ENCODE measurements around the gene WWOX.
A peak's percentile ranks its signal among the peaks of the same experiment; 100 is the strongest.
"Not testable (repeated sequence)": the region's sequence is repeated elsewhere in the genome, so short reads cannot be mapped to it uniquely, and the experiment has no call there.

WWOX gene

GRCh38 chr16:79183571-79183970 lies 1084.1 kb downstream of the WWOX start:
- no peak for DNase-seq

- DNase-seq, result no peak
Measured at GRCh38 chr16:79184464-79185030, 1085.1 kb downstream of the WWOX start.

- DNase-seq, result no peak
Measured at GRCh38 chr16:79185711-79186110, 1086.3 kb downstream of the WWOX start.

GRCh38 chr16:79186196-79186595 lies 1086.7 kb downstream of the WWOX start:
- DNase-seq, result no peak

- DNase-seq, result no peak
Measured at GRCh38 chr16:79188115-79188738, 1088.8 kb downstream of the WWOX start.

- DNase-seq, result no peak
Measured at GRCh38 chr16:79188739-79189122, 1089.3 kb downstream of the WWOX start.

GRCh38 chr16:79190542-79190941 lies 1091.1 kb downstream of the WWOX start:
- DNase-seq, result no peak

GRCh38 chr16:79191933-79192332 lies 1092.5 kb downstream of the WWOX start:
- no peak for DNase-seq

GRCh38 chr16:79192904-79193303 lies 1093.5 kb downstream of the WWOX start:
- no peak for DNase-seq

- DNase-seq, result no peak
Measured at GRCh38 chr16:79194291-79194690, 1094.8 kb downstream of the WWOX start.

GRCh38 chr16:79195938-79196337 lies 1096.5 kb downstream of the WWOX start:
- DNase-seq, result no peak

GRCh38 chr16:79201436-79201835 lies 1102.0 kb downstream of the WWOX start:
- DNase-seq, result no peak

- no peak for DNase-seq
Measured at GRCh38 chr16:79202977-79203376, 1103.5 kb downstream of the WWOX start.

- no peak for DNase-seq
Measured at GRCh38 chr16:79204486-79204885, 1105.0 kb downstream of the WWOX start.

GRCh38 chr16:79206889-79207288 lies 1107.4 kb downstream of the WWOX start:
- no peak for DNase-seq

GRCh38 chr16:79209308-79209707 lies 1109.9 kb downstream of the WWOX start:
- no peak for DNase-seq

GRCh38 chr16:79210607-79211006 lies 1111.2 kb downstream of the WWOX start:
- no peak for DNase-seq

GRCh38 chr16:79211586-79211985 lies 1112.1 kb downstream of the WWOX start:
- DNase-seq, result no peak

- DNase-seq, result no peak
Measured at GRCh38 chr16:79212114-79212791, 1112.8 kb downstream of the WWOX start.

GRCh38 chr16:79213214-79213613 lies 1113.8 kb downstream of the WWOX start:
- DNase-seq, result peak; percentile 64

GRCh38 chr16:79215289-79215688 lies 1115.8 kb downstream of the WWOX start:
- no peak for DNase-seq

- no peak for DNase-seq
Measured at GRCh38 chr16:79217375-79218011, 1118.0 kb downstream of the WWOX start.

- DNase-seq, result no peak
Measured at GRCh38 chr16:79218351-79218750, 1118.9 kb downstream of the WWOX start.

- not testable (repeated sequence) for DNase-seq
Measured at GRCh38 chr16:79225994-79226393, 1126.5 kb downstream of the WWOX start.

All from inflammatory macrophage treated with lipopolysaccharide for 4 hours (primary cell).